Smooth muscle cell (in vitro differentiated cells): ENCODE measurements around the gene TBC1D17. TPM values are rescaled to one million over a fixed set of nuclear protein-coding genes. Genes with fewer than 3 reads are reported as not detected.

Experiments
- DNase-seq: peaks from one replicate; lab custom pipeline; 2025; ENCODE audit not compliant: unreplicated experiment; lab: John Stamatoyannopoulos, UW
- H2AFZ ChIP-seq: fragments of 200-600 bp; sonication (generic); 2 replicates; pipeline ENCODE4 v1.6.0; 2016; ENCODE audit warnings: antibody characterized with exemption, low read depth, mild to moderate bottlenecking
- H3F3A ChIP-seq: fragments of 200-600 bp; sonication (generic); 2 replicates; pipeline ENCODE4 v1.6.0; 2017; ENCODE audit warnings: antibody characterized with exemption, low read depth
- H3K27ac ChIP-seq: fragments of 200-600 bp; sonication (generic); 2 replicates; pipeline ENCODE4 v1.5.1; 2016; ENCODE audit warnings: low read depth, mild to moderate bottlenecking
- H3K27me3 ChIP-seq: fragments of 200-600 bp; sonication (generic); 2 replicates; pipeline ENCODE4 v1.6.1; 2016; ENCODE audit warnings: low read depth, mild to moderate bottlenecking
- H3K36me3 ChIP-seq: fragments of 200-600 bp; sonication (generic); 2 replicates; pipeline ENCODE4 v1.5.1; 2016; ENCODE audit warnings: low read depth
- H3K4me1 ChIP-seq: fragments of 200-600 bp; sonication (generic); 2 replicates; pipeline ENCODE4 v1.5.1; 2016; ENCODE audit warnings: low read depth
- H3K4me2 ChIP-seq: fragments of 200-600 bp; sonication (generic); 2 replicates; pipeline ENCODE4 v1.6.0; 2016; ENCODE audit warnings: mild to moderate bottlenecking
- H3K4me3 ChIP-seq: fragments of 200-600 bp; sonication (generic); 2 replicates; pipeline ENCODE4 v1.5.1; 2016; ENCODE audit warnings: mild to moderate bottlenecking
- H3K79me2 ChIP-seq: fragments of 200-600 bp; sonication (generic); 2 replicates; pipeline ENCODE4 v1.6.0; 2016; ENCODE audit warnings: low read depth, mild to moderate bottlenecking
- H3K9ac ChIP-seq: fragments of 200-600 bp; sonication (generic); 2 replicates; pipeline ENCODE4 v1.6.0; 2016; ENCODE audit warnings: low read depth
- H3K9me3 ChIP-seq: fragments of 200-600 bp; sonication (generic); replicated peaks from 2 replicates; pipeline ENCODE4 v1.5.1; 2016; ENCODE audit warnings: low read depth
- H4K20me1 ChIP-seq: fragments of 200-600 bp; sonication (generic); 2 replicates; pipeline ENCODE4 v1.6.0; 2016; ENCODE audit warnings: low read depth
- CTCF ChIP-seq: fragments of 200-600 bp; sonication (generic); IDR thresholded peaks from 2 replicates; pipeline ENCODE4 v1.5.1; 2017; ENCODE audit warnings: borderline replicate concordance, mild to moderate bottlenecking, antibody characterized with exemption; ENCODE audit not compliant: insufficient read depth, poor library complexity, severe bottlenecking
- WGBS: methylation state at CpG from one replicate; pipeline ENCODE4 v1.1.7; 2016; ENCODE audit warnings: low lambda C conversion rate; 5-methylcytosine and 5-hydroxymethylcytosine counted together
- polyA plus RNA-seq: library from polyadenylated mRNA; unstranded; fragments of >200 nt; fragmentation: Nextera tagmentation; extraction: Ambion mirVana; gene quantifications from 2 replicates; pipeline ENCODE4 v1.2.1, GENCODE V29; 2016
- total RNA-seq: library from RNA; depleted of rRNA; stranded (reverse); fragments of >200 nt; gene quantifications from 2 replicates; pipeline ENCODE4 v1.2.3, GENCODE V29; 2014

Gene TBC1D17
- total and polyA plus RNA-seq, 2 experiments from 2014 or later: 9.2 to 41.8 TPM

GRCh38 chr19:49884109-49884508 is 6.6 kb downstream of the TBC1D17 start:
- no peak for TF ChIP-seq CTCF
- Histone ChIP-seq H3K79me2 (no peaks in the 10 kb centered on the region), H2AFZ (no peak overlapping the region), H3K9ac (no peak overlapping the region), H3K4me2 (no peak overlapping the region), H3K27ac (no peak overlapping the region), H3K27me3 (no peaks in the 10 kb centered on the region), H4K20me1 (no peaks in the 10 kb centered on the region), H3K9me3 (no peaks in the 10 kb centered on the region), H3K4me1 (no peaks in the 10 kb centered on the region), H3K36me3 (peaks cover 5% of the 10 kb centered on the region), H3K4me3 (no peak overlapping the region), H3F3A (no peaks in the 10 kb centered on the region)
- DNase-seq: no peak
- 98% methylated on average over 18 of the region's 18 CpGs for WGBS

GRCh38 chr19:49884760-49885159 is 7.3 kb downstream of the TBC1D17 start:
- H2AFZ ChIP-seq: no peak overlapping the region
- no peak for DNase-seq
- 90% methylated on average over 3 of the region's 3 CpGs for WGBS
- H3K27me3 ChIP-seq: no peaks in the 10 kb centered on the region
- H3K4me3 ChIP-seq: no peak overlapping the region
- no peak overlapping the region for H3K9ac ChIP-seq
- no peak overlapping the region for H3K27ac ChIP-seq
- TF ChIP-seq CTCF: no peak
- no peaks in the 10 kb centered on the region for H3K4me1 ChIP-seq
- no peak overlapping the region for H3K4me2 ChIP-seq
- H3K79me2 ChIP-seq: no peaks in the 10 kb centered on the region
- H3K9me3 ChIP-seq: no peaks in the 10 kb centered on the region
- no peaks in the 10 kb centered on the region for H4K20me1 ChIP-seq
- peaks cover 5% of the 10 kb centered on the region for H3K36me3 ChIP-seq
- H3F3A ChIP-seq: no peaks in the 10 kb centered on the region

- no peak overlapping the region for H2AFZ ChIP-seq
- H3K27me3 ChIP-seq: no peaks in the 10 kb centered on the region
- no peak overlapping the region for H3K4me3 ChIP-seq
- H4K20me1 ChIP-seq: no peaks in the 10 kb centered on the region
- no peak for TF ChIP-seq CTCF
- peaks cover 5% of the 10 kb centered on the region for H3K36me3 ChIP-seq
- no peaks in the 10 kb centered on the region for H3K4me1 ChIP-seq
- no peak overlapping the region for H3K27ac ChIP-seq
- H3K9me3 ChIP-seq: no peaks in the 10 kb centered on the region
- H3K79me2 ChIP-seq: no peaks in the 10 kb centered on the region
- DNase-seq: no peak
- H3K9ac ChIP-seq: no peak overlapping the region
- no peak overlapping the region for H3K4me2 ChIP-seq
- 95% methylated on average over 23 of the region's 23 CpGs for WGBS
- H3F3A ChIP-seq: no peaks in the 10 kb centered on the region
These were observed 9.6 kb downstream of the TBC1D17 start for GRCh38 chr19:49887037-49887664.
